Superior temporal gyrus (tissue), 1 donor: ENCODE results near the gene NSL1.

Experiments
- DNase-seq: peaks from one replicate; pipeline ENCODE4 v3.0.0-alpha.2; 2016; ENCODE audit errors: extremely low spot score

The NSL1 gene

DNA sequence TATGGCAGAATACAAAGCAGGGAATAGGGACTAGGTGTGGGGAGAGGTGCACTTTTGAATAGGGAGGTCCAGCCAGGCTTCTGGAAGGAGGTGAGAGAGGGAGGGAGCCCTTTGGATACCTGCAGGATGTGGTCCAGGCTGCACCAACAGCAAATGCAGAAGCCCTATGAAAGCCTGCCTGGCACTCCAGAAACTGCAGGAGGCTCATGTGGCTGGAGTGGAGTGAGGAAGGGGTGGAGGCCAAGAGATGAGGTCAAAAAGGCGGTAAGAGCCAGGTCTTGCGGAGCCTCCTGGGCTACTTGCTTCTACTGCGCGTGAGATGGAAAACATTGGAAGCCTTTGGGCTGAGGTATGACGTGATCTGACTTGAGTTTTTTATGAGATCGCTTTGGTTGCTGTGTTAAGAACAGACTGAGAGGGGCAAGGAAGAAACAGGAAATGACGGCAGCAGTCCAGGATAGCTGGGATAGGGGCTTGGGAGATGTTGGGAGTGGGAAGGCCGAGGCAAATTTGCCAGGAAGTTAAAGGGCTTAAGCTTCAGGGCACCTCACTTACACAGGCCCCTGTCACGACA lies 87.5 kb downstream of the NSL1 start:
- no peak for DNase-seq

- no peak for DNase-seq
These were observed 88.9 kb downstream of the NSL1 start for GRCh38 chr1:212702672-212703071.

DNA sequence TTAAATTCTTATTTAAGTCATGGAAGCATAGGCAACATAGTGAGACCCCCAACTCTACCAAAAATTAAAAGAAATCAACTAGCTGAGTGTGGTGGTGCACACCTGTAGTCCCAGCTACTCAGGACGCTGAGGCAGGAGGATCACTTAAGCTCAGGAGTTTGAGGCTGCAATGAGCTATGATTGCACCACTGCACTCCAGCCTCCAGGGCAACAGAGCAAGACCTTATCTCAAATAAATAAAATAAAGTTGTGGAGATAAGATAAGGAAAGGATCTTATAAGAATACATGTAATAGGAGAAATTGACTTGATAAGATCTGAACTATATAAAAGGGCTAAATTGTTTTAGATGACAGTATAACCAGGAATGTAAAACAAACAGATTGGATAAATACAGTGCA lies 89.7 kb downstream of the NSL1 start:
- DNase-seq, result no peak

- peak; percentile 55 for DNase-seq
These were observed 90.4 kb downstream of the NSL1 start for GRCh38 chr1:212700892-212701819.

- DNase-seq, result no peak
These were observed 91.2 kb downstream of the NSL1 start for GRCh38 chr1:212700223-212700891.

GRCh38 chr1:212699625-212700222 lies 91.9 kb downstream of the NSL1 start, which contains the start of gene BATF3:
Gene BATF3, minus strand, starts transcription at chr1:212699840. Its CDS starts 78 bp downstream, at chr1:212699762.
- no peak for DNase-seq

DNA sequence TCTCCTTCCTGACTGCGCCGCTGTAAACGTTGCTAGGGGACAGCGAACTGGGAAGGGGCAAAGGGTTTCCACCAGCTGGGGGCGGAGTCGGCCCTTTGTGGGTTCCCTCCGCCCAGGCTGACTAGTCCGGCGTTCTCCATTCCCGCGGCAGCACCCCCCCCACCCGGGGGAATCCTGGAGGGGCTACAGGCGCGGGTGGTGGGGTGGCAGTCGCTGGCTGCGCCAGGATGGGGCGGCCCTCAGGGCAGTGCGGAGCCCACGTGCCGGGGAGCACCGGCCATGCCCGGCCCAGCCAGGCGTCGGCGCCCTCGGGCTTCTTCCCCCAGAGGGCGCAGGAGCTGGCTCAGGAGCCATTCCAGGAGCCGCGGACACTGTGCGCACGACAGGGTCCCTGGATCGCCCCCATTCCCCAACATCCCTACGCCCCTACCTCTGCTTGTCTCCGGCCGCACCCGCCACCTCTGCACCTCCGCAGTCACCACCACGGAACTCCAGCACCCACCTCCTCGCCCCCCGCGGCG lies 92.4 kb downstream of the NSL1 start:
- DNase-seq, result no peak

- no peak for DNase-seq
These were observed 93.0 kb downstream of the NSL1 start for GRCh38 chr1:212698467-212699103.

GRCh38 chr1:212696721-212697331 lies 94.8 kb downstream of the NSL1 start:
- no peak for DNase-seq

- no peak for DNase-seq
These were observed 98.6 kb downstream of the NSL1 start for GRCh38 chr1:212692774-212693644.

DNA sequence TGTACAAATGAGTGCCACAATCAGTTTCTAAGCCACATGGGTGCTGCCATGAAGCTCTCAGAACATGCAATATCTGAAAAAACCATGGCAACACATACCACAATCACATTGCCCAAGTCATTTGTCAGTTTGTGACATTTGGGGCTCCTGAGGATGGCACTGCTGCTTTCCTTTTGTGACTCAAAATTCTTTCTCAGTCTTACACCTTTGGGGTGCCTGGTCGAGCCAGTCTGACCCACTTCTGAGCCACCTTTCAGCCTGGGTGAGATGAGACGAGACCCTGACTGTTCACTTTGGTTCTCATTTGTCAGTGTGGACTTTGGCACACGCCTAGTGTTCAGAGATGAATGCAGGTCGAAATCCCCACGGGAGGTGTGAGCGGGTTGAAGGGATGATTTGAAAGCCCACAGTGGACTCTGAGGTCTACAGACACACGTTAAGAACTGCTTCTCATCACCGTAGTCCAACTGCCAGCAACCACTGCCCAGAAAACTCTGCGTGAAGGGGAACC lies 100.0 kb downstream of the NSL1 start:
- DNase-seq, result no peak

- no peak for DNase-seq
These were observed 100.7 kb downstream of the NSL1 start for GRCh38 chr1:212690816-212691403.

- no peak for DNase-seq
These were observed 101.6 kb downstream of the NSL1 start for GRCh38 chr1:212689758-212690529.

- no peak for DNase-seq
These were observed 102.3 kb downstream of the NSL1 start for GRCh38 chr1:212689196-212689725.

GRCh38 chr1:212688341-212689047 lies 103.1 kb downstream of the NSL1 start:
- DNase-seq, result no peak

- no peak for DNase-seq
These were observed 103.8 kb downstream of the NSL1 start for GRCh38 chr1:212687811-212688210.

- DNase-seq, result no peak
These were observed 105.0 kb downstream of the NSL1 start for GRCh38 chr1:212686591-212686990.

- no peak for DNase-seq
These were observed 105.5 kb downstream of the NSL1 start for GRCh38 chr1:212686069-212686468.
